Measurements from ENCODE around the gene TFF3.

TFF3 gene

GRCh38 chr21:42309753-42310213 lies 5.4 kb downstream of the TFF3 start:
- no peaks in the 10 kb centered on the region for H3K4me1 ChIP-seq
- H3K27me3 ChIP-seq (ENCODE audit: low read depth), result no peaks in the 10 kb centered on the region; the same call in 1 of the 2 replicates
- in situ Hi-C loops (cut with MboI; ENCODE audit: low sequenced_read_pairs), result no loop called here
- DNase-seq (ENCODE audit: low spot score in 2 of 2), result peak in 1 of 2 experiments; percentile 81
- no peak overlapping the region for H3K4me3 ChIP-seq
- no peaks in the 10 kb centered on the region for H3K36me3 ChIP-seq (replicated peaks)
- no peaks in the 10 kb centered on the region for H3K9me3 ChIP-seq

- Histone ChIP-seq H3K36me3 (replicated peaks) (no peaks in the 10 kb centered on the region), H3K4me3 (no peak overlapping the region), H3K27me3 (ENCODE audit: low read depth) (no peaks in the 10 kb centered on the region; the same call in 1 of the 2 replicates), H3K9me3 (no peaks in the 10 kb centered on the region), H3K4me1 (no peaks in the 10 kb centered on the region)
- DNase-seq (ENCODE audit: low spot score in 2 of 2), result no peak
- in situ Hi-C loops (cut with MboI; ENCODE audit: low sequenced_read_pairs), result no loop called here
Observed at GRCh38 chr21:42308914-42309752, 6.1 kb downstream of the TFF3 start.

DNA sequence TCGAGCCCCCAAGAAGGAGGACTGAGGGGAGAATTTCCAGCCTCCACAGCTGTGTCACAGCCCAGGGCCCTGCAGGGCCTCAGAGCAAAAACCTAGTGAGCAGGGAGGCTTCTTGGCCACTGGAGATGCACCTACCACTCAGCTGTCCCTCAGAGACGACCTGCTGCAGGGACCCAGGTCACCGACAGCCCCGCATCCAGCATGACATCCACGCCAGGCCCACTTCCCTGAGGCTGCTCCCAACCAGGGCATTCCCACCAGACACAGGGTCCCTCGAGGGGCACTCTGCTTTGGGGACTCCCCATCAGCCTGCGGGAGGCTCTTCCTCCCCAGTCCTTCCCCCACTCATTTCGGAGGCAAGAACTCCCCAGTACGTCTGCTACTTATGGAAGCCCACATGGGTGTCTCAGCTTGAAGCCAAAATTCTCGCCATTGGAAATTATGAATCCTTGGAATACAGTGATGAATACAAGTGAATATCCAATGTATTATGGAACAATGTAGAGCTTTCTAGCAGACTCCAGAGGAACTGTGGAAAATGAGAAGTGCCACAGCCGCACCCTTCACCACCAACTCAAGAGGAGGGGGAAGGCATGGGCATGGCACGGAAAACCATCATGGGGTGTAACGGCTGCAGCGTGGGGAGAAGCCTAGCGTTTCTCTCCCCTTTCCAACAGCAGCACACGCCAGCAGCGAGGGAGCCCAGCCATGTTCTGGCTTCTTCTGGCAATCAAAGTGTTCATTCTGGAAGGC lies 6.9 kb downstream of the TFF3 start:
- no peaks in the 10 kb centered on the region for H3K9me3 ChIP-seq
- DNase-seq (ENCODE audit: low spot score in 2 of 2), result no peak
- no peaks in the 10 kb centered on the region for H3K4me1 ChIP-seq
- no peaks in the 10 kb centered on the region for H3K36me3 ChIP-seq (replicated peaks)
- in situ Hi-C loops (cut with MboI; ENCODE audit: low sequenced_read_pairs), result no loop called here
- H3K4me3 ChIP-seq, result no peak overlapping the region
- H3K27me3 ChIP-seq (ENCODE audit: low read depth), result no peaks in the 10 kb centered on the region; the same call in 1 of the 2 replicates

DNA sequence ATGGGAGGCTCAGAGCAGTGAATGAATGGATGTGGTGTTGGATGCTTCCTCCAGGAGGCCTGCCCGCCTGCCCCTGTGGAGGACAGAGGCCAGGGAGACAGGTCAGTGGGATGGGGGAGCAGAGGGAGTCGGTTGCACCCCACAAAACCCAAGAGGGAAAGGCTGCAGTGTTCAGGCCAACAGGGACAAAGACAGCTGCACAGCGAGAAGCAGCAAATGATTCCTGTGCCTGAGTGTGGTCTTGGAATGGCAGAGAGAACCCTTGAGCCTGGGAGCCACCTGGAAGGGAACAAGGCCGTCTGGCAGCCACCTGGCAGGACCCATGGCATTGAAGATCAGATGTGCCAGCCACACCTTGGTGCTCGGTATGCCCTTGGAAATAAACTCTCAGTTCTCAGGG lies 8.1 kb downstream of the TFF3 start:
- no peak for DNase-seq (ENCODE audit: low spot score in 2 of 2)
- Histone ChIP-seq H3K36me3 (replicated peaks) (no peaks in the 10 kb centered on the region), H3K4me3 (no peak overlapping the region), H3K9me3 (no peaks in the 10 kb centered on the region), H3K4me1 (no peaks in the 10 kb centered on the region), H3K27me3 (ENCODE audit: low read depth) (no peaks in the 10 kb centered on the region; the same call in 1 of the 2 replicates)
- in situ Hi-C loops (cut with MboI; ENCODE audit: low sequenced_read_pairs), result no loop called here

GRCh38 chr21:42306366-42307035 lies 8.7 kb downstream of the TFF3 start:
- no peaks in the 10 kb centered on the region for H3K9me3 ChIP-seq
- H3K36me3 ChIP-seq (replicated peaks), result no peaks in the 10 kb centered on the region
- in situ Hi-C loops (cut with MboI; ENCODE audit: low sequenced_read_pairs), result no loop called here
- H3K4me3 ChIP-seq, result no peak overlapping the region
- H3K27me3 ChIP-seq (ENCODE audit: low read depth), result no peaks in the 10 kb centered on the region; the same call in 1 of the 2 replicates
- DNase-seq (ENCODE audit: low spot score in 2 of 2), result no peak
- H3K4me1 ChIP-seq, result no peaks in the 10 kb centered on the region

DNA sequence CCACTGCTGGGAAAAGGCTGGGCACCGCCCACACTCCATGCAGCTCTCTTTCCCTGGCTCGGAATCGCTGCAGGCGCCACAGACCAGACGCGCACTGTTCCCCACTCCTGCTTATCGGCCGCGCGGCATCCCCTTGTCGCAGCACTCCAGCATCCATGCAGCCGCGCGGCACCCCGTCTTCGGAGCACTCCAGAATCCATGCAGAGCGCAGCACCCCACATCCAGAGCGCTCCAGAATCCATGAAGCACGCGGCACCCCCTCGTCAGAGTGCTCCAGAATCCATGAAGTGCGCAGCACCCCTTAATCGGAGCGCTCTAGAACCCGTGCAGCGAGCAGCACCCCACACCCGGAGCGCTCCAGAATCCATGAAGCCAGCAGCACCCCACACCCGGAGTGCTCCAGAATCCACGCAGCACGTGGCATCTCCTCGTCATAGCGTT lies 9.5 kb downstream of the TFF3 start:
- Histone ChIP-seq H3K27me3 (ENCODE audit: low read depth) (no peaks in the 10 kb centered on the region; the same call in 1 of the 2 replicates), H3K9me3 (no peaks in the 10 kb centered on the region), H3K36me3 (replicated peaks) (no peaks in the 10 kb centered on the region), H3K4me1 (no peaks in the 10 kb centered on the region), H3K4me3 (no peak overlapping the region)
- no peak for DNase-seq (ENCODE audit: low spot score in 2 of 2)
- in situ Hi-C loops (cut with MboI; ENCODE audit: low sequenced_read_pairs), result no loop called here

- no peaks in the 10 kb centered on the region for H3K9me3 ChIP-seq
- no peak overlapping the region for H3K4me3 ChIP-seq
- H3K4me1 ChIP-seq, result no peaks in the 10 kb centered on the region
- H3K27me3 ChIP-seq (ENCODE audit: low read depth), result no peaks in the 10 kb centered on the region; the same call in 1 of the 2 replicates
- in situ Hi-C loops (cut with MboI; ENCODE audit: low sequenced_read_pairs), result no loop called here
- no peak for DNase-seq (ENCODE audit: low spot score in 2 of 2)
- no peaks in the 10 kb centered on the region for H3K36me3 ChIP-seq (replicated peaks)
Observed at GRCh38 chr21:42304556-42305454, 10.4 kb downstream of the TFF3 start.

GRCh38 chr21:42303443-42303842 lies 11.8 kb downstream of the TFF3 start:
- in situ Hi-C loops (cut with MboI; ENCODE audit: low sequenced_read_pairs), result no loop called here
- DNase-seq (ENCODE audit: low spot score in 2 of 2), result no peak
- Histone ChIP-seq H3K36me3 (replicated peaks) (no peaks in the 10 kb centered on the region), H3K9me3 (no peaks in the 10 kb centered on the region), H3K4me1 (no peaks in the 10 kb centered on the region), H3K27me3 (ENCODE audit: low read depth) (no peaks in the 10 kb centered on the region; the same call in 1 of the 2 replicates), H3K4me3 (no peak overlapping the region)

- Histone ChIP-seq H3K9me3 (no peaks in the 10 kb centered on the region), H3K36me3 (replicated peaks) (no peaks in the 10 kb centered on the region), H3K4me3 (no peak overlapping the region), H3K27me3 (ENCODE audit: low read depth) (no peaks in the 10 kb centered on the region; the same call in 1 of the 2 replicates), H3K4me1 (no peaks in the 10 kb centered on the region)
- DNase-seq (ENCODE audit: low spot score in 2 of 2), result no peak
- in situ Hi-C loops (cut with MboI; ENCODE audit: low sequenced_read_pairs), result no loop called here
Observed at GRCh38 chr21:42302794-42303193, 12.4 kb downstream of the TFF3 start.

GRCh38 chr21:42302076-42302650 lies 13.0 kb downstream of the TFF3 start:
- no peak for DNase-seq (ENCODE audit: low spot score in 2 of 2)
- Histone ChIP-seq H3K4me3 (no peak overlapping the region), H3K9me3 (no peaks in the 10 kb centered on the region), H3K36me3 (replicated peaks) (no peaks in the 10 kb centered on the region), H3K4me1 (no peaks in the 10 kb centered on the region), H3K27me3 (ENCODE audit: low read depth) (no peaks in the 10 kb centered on the region)
- in situ Hi-C loops (cut with MboI; ENCODE audit: low sequenced_read_pairs), result no loop called here

DNA sequence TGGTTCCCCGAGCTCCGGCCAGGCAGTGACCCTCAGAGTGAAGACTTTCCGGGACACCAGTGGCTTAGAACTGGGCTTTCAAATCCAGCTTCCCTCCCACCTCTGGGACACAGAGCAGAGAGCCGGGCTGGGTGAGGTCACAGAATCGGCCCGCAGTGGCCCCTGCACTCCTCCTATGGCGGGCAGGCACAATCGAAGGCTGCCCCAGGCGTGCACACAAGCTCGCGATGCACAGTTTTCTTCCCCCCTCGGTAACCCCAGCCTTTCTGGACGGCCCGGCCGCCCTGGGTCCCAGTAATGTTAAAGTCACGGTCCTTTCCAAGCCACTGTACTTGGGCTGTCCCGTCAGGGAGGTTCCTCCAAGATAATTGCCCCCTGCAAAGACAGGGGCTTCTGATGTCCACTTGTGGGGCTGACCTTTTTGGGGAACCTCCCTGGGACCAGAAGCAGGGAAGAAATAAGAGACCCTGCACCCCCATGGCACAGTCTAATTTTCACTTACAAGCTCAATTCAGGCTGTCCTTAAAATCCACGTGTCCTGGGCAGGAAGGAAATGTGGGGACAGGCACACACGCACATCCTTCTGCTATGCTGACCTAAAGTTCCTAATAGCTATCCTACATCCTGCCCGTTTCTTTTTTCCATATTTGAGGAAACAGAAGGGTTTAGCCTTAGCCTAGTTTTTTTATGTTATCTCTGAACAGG lies 13.7 kb downstream of the TFF3 start:
- Histone ChIP-seq H3K4me3 (no peak overlapping the region), H3K36me3 (replicated peaks) (no peaks in the 10 kb centered on the region), H3K9me3 (no peaks in the 10 kb centered on the region), H3K27me3 (ENCODE audit: low read depth) (no peaks in the 10 kb centered on the region), H3K4me1 (no peaks in the 10 kb centered on the region)
- DNase-seq (ENCODE audit: low spot score in 2 of 2), result no peak
- in situ Hi-C loops (cut with MboI; ENCODE audit: low sequenced_read_pairs), result no loop called here

DNA sequence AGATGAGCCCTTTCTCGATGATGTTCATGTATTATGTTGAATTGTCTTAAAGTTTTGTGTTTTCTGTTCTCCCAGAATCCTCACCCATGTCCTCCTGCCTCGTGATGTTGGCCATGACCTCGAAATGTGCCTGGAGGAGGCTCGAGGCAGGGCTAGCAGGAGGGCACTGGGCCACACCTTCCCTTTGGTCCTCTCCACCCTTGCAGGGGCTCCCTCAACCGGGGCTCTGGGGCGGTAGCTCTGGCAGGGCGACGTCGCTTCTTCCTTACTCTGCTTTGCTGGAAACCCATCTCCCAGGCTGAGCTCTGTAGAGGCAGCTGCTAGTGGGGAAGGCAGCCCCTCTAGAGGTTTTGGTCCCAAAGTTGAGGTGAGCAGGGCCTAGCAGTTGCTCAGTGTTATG lies 14.3 kb downstream of the TFF3 start:
- no peaks in the 10 kb centered on the region for H3K27me3 ChIP-seq (ENCODE audit: low read depth)
- no peak overlapping the region for H3K4me3 ChIP-seq
- in situ Hi-C loops (cut with MboI; ENCODE audit: low sequenced_read_pairs), result no loop called here
- no peaks in the 10 kb centered on the region for H3K36me3 ChIP-seq (replicated peaks)
- DNase-seq (ENCODE audit: low spot score in 2 of 2), result no peak
- H3K9me3 ChIP-seq, result no peaks in the 10 kb centered on the region
- H3K4me1 ChIP-seq, result no peaks in the 10 kb centered on the region
